ENCODE results near the gene TJP3. TPM values are rescaled to one million over a fixed set of nuclear protein-coding genes. Genes with fewer than 3 reads are reported as not detected.

TJP3 gene
- total and polyA plus RNA-seq, 8 donors: 31.9 to 204 (median 94.1) TPM

DNA sequence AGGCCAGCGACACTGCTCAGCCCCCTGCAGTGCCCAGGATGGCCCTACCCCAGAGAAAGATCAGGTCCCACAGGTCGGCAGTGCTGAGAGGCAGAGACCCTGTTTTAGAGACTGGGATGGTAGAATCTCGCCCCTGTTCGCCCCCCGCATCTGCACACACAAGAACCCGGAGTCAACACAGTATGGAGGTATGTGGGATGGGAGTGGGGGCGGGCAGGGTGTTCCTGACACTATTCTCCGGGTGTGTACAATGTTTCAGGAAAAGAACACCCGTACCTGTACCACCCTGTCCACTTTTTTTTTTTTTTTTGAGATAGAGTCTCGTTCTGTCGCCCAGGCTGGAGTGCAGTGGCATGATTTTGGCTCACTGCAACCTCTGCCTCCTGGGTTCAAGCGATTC lies 27.2 kb upstream of the TJP3 start:
- intact Hi-C loops (cut with DNase I; ENCODE audit: low total_unique reads): no loop called here
- H3K36me3 ChIP-seq: peaks cover 7 to 26% (median 17%) of the 10 kb centered on the region in 4 donors
- no peaks in the 10 kb centered on the region for H3K27me3 ChIP-seq
- 91 to 98% (median 93%) methylated on average over 12 of the region's 12 CpGs for WGBS, 5 donors
- DNase-seq: no peak
- no peak overlapping the region for H3K4me3 ChIP-seq
- no peak for TF ChIP-seq POLR2AphosphoS5 (IDR thresholded peaks at IDR 0.05)
- TF ChIP-seq POLR2A (IDR thresholded peaks at IDR 0.05): no peak
- TF ChIP-seq, protein P1, sequence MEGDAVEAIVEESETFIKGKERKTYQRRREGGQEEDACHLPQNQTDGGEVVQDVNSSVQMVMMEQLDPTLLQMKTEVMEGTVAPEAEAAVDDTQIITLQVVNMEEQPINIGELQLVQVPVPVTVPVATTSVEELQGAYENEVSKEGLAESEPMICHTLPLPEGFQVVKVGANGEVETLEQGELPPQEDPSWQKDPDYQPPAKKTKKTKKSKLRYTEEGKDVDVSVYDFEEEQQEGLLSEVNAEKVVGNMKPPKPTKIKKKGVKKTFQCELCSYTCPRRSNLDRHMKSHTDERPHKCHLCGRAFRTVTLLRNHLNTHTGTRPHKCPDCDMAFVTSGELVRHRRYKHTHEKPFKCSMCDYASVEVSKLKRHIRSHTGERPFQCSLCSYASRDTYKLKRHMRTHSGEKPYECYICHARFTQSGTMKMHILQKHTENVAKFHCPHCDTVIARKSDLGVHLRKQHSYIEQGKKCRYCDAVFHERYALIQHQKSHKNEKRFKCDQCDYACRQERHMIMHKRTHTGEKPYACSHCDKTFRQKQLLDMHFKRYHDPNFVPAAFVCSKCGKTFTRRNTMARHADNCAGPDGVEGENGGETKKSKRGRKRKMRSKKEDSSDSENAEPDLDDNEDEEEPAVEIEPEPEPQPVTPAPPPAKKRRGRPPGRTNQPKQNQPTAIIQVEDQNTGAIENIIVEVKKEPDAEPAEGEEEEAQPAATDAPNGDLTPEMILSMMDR (IDR thresholded peaks at IDR 0.05): no peak
- no peak for TF ChIP-seq EP300 (IDR thresholded peaks at IDR 0.05)
- H3K9me3 ChIP-seq: peaks cover 0 to 8% (median 5%) of the 10 kb centered on the region in 4 donors
- H3K27ac ChIP-seq: no peak overlapping the region
- peaks cover 0 to 18% (median 9%) of the 10 kb centered on the region in 4 donors for H3K4me1 ChIP-seq

DNA sequence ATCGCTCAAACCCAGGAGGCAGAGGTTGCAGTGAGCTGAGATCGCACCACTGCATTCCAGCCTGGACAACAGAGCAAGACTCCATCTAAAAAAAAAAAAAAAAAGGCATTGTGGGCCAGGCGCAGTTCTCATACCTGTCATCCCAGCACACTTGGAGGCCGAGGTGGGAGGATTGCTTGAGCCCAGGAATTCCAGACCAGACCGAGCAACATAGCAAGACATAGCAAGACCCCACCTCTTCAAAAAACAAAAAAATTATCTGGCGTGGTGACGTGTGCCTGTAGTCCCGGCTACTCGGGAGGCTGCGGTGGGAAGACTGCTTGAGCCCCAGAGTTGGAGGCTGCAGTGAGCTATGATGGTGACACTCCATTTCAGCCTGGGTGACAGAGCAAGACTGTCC lies 25.9 kb upstream of the TJP3 start:
- peak overlapping the region in 2 of 5 donors; percentile 14 to 56 for H3K27ac ChIP-seq
- H3K27me3 ChIP-seq: no peaks in the 10 kb centered on the region
- WGBS, 5 donors: 89 to 98% (median 96%) methylated on average over 10 of the region's 10 CpGs
- H3K9me3 ChIP-seq: peaks cover 0 to 8% (median 5%) of the 10 kb centered on the region in 4 donors
- H3K4me3 ChIP-seq: no peak overlapping the region
- no peak for DNase-seq
- intact Hi-C loops (cut with DNase I; ENCODE audit: low total_unique reads): no loop called here
- H3K36me3 ChIP-seq: peaks cover 7 to 24% (median 17%) of the 10 kb centered on the region in 4 donors
- H3K4me1 ChIP-seq: peaks cover 5 to 31% (median 17%) of the 10 kb centered on the region in 4 donors
- TF ChIP-seq, protein P1 (IDR thresholded peaks at IDR 0.05): no peak
- TF ChIP-seq POLR2A (IDR thresholded peaks at IDR 0.05) (no peak), EP300 (IDR thresholded peaks at IDR 0.05) (no peak)

DNA sequence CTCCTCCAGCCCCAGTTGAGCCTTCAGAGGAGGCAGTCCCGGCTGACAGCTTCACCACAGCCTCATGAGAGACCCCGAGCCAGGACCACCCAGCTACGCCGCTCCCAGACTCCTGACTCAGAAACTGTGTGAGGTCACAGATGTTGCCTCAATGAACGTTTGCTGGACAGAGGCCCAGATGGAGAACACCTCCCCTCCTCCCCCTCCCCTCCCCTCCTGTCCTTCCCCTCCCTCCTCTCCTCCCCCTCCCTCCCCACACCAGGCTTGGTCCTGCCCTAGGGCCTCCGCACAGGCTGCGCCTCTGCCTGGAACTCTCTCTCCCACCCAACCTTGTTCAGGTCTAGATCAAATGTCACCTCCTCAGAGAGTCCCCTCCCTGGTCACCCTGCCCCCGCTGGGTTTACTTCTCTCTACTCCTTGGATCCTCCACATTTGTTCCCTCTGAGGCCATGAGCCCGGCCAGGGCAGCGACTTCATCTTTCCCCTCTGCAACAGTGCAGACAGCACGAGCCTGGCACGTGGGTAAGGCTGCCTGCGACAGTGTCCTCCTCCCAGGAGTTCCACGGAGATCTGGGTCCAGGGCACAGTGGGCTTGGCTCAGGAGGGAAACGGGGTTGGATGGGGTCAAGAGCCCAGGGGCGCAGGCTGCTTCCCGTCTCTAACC lies 25.3 kb upstream of the TJP3 start:
- no peak for DNase-seq
- Histone ChIP-seq H3K36me3 (peaks cover 7 to 24% (median 17%) of the 10 kb centered on the region in 4 donors), H3K4me3 (no peak overlapping the region), H3K9me3 (peaks cover 0 to 8% (median 5%) of the 10 kb centered on the region in 4 donors), H3K27me3 (no peaks in the 10 kb centered on the region), H3K27ac (peak overlapping the region in 3 of 5 donors; percentile 14 to 56 (median 27)), H3K4me1 (peaks cover 11 to 36% (median 23%) of the 10 kb centered on the region in 4 donors)
- intact Hi-C loops (cut with DNase I; ENCODE audit: low total_unique reads): no loop called here
- no peak for TF ChIP-seq POLR2A (IDR thresholded peaks at IDR 0.05)
- no peak for TF ChIP-seq POLR2AphosphoS5 (IDR thresholded peaks at IDR 0.05)
- no peak for TF ChIP-seq EP300 (IDR thresholded peaks at IDR 0.05)
- TF ChIP-seq, protein P1 (IDR thresholded peaks at IDR 0.05): no peak
- WGBS, 5 donors: 69 to 86% (median 84%) methylated on average over 15 to 17 of the region's 17 CpGs

DNA sequence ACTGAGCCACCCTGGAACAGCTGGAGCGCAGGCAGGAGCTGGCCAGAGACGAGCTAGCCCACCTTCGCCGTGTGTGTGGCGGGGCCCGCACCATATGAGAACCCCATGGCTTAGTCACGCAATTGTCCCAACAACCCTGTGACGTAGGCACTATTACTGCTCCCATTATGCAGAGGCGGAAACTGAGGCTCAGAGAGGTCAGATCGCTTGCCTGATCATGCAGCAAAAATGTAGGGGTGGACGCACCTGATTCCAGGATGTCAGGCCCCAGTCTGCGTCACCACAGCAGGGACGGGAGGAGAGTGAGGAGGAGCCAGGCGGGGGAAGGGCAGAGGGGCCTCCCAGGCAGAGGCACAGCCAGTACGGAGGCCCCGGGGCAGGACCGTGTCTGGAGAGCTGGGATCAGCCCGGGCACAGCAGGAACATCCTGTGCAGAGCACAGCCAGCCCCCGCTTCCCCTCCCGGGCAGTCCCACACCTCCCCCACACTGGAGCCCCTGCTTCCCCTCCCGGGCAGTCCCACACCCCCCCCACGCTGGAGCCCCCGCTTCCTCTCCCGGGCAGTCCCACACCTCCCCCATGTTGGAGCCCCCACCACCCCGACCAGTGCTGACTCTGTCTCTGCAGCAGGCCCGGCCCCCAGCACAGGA lies 24.7 kb upstream of the TJP3 start:
- intact Hi-C loops (cut with DNase I; ENCODE audit: low total_unique reads): no loop called here
- Histone ChIP-seq H3K36me3 (peaks cover 7 to 24% (median 17%) of the 10 kb centered on the region in 4 donors), H3K27me3 (no peaks in the 10 kb centered on the region), H3K4me1 (peaks cover 17 to 43% (median 29%) of the 10 kb centered on the region in 4 donors), H3K9me3 (peaks cover 0 to 8% (median 5%) of the 10 kb centered on the region in 4 donors), H3K4me3 (no peak overlapping the region), H3K27ac (peak overlapping the region in 4 of 5 donors; percentile 10 to 56 (median 22))
- TF ChIP-seq EP300 (IDR thresholded peaks at IDR 0.05): no peak
- TF ChIP-seq POLR2A (IDR thresholded peaks at IDR 0.05): no peak
- no peak for TF ChIP-seq POLR2AphosphoS5 (IDR thresholded peaks at IDR 0.05)
- TF ChIP-seq, protein P1 (IDR thresholded peaks at IDR 0.05): no peak
- 71 to 83% (median 77%) methylated on average over 19 to 26 of the region's 26 CpGs for WGBS, 5 donors
- DNase-seq: peak in 1 of 2 donors; percentile 62
